ENCODE results near the gene GABARAP.

Gene GABARAP

GRCh38 chr17:7222093-7222971 is 19.9 kb downstream of the GABARAP start:
- no peak for DNase-seq (ENCODE audit: low spot score)

GRCh38 chr17:7221278-7222092 is 20.8 kb downstream of the GABARAP start:
- DNase-seq (ENCODE audit: low spot score), result no peak

GRCh38 chr17:7220593-7221277 is 21.5 kb downstream of the GABARAP start:
- DNase-seq (ENCODE audit: low spot score), result no peak

DNA sequence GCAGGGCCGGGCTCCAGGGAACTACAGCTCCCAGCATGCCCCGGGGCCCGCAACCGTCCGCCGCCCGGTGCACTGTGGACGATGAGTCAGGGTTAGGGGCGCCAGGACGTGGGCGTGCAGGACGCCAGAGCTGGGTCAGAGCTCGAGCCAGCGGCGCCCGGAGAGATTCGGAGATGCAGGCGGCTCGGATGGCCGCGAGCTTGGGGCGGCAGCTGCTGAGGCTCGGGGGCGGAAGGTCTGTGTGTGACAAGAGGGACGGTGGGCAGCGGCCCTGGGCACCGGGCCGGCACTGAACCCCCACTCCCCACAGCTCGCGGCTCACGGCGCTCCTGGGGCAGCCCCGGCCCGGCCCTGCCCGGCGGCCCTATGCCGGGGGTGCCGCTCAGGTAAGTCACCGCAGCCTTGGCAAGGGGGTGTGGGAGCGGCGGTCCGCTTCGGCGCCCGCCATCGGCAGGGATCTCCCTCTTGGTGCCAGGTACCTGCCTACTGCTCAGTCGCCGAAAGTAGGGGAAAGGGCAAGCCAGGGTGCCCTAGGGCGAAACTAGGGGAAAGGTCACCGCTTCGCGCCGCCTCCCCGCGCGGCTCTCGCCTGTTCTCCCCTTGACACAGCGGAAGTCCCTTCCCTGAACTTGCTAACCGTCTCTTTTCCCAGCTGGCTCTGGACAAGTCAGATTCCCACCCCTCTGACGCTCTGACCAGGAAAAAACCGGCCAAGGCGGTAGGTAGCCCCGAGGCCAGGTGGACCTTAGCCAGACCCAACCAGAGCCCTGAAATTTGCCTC is 22.2 kb downstream of the GABARAP start, which contains the start of the genes ACADVL and DLG4:
ACADVL (plus strand) TSS at position 127 of the 781 bp plus-strand sequence; CDS start at position 174, 47 bp downstream.
DLG4 (minus strand) TSS at position 25 of the 781 bp plus-strand sequence.
- peak; percentile 94 for DNase-seq (ENCODE audit: low spot score)

- no peak for DNase-seq (ENCODE audit: low spot score)
These were observed 22.9 kb downstream of the GABARAP start for GRCh38 chr17:7219229-7219811.

GRCh38 chr17:7218758-7219157 is 23.5 kb downstream of the GABARAP start:
- no peak for DNase-seq (ENCODE audit: low spot score)

- no peak for DNase-seq (ENCODE audit: low spot score)
These were observed 24.1 kb downstream of the GABARAP start for GRCh38 chr17:7218166-7218565.

DNA sequence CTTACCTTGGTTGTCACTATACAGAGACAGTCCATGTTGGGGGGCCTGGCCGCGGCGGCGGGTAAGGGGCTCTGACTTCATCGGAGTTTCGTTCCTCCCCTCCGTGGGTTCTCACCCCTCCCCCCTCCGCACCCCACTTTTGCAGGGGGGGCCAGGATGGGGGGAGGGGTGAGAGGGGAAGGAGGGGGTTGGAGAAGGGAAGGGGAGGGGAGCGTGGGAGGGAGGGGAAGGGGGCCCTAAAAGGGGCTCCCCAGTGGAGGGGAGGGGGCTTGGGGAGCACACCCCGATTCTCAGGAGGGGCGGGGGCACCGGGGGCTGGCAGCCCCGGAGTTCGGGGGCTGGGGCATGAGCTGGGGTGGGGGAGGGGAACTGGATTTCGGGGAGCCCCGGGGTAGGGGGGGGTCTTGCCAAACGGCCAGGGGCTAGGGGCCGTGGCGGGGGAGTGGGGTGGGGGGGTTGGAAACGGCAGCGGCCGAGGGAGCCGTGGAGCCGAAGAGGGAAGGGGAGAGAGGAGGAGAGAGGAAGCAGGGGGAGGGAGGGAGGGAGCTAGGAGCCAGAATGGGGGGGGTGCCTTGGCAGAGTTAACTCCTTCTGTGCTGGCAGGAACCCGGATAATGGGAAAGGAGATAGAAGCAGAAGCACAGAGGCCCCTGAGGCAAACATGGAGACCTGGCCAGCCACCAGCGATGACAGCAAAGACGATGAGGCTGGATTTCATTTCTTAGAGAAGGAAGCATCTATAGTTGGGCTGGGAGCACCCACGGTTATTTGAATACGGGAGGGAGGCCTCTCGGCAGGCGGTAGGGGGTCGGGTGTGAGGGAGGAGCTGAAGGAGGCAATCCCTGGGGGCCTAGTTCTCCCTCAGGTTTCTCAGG is 24.9 kb downstream of the GABARAP start:
- DNase-seq (ENCODE audit: low spot score), result no peak

- no peak for DNase-seq (ENCODE audit: low spot score)
These were observed 25.8 kb downstream of the GABARAP start for GRCh38 chr17:7216242-7217112.

- DNase-seq (ENCODE audit: low spot score), result no peak
These were observed 26.5 kb downstream of the GABARAP start for GRCh38 chr17:7215652-7216180.

DNA sequence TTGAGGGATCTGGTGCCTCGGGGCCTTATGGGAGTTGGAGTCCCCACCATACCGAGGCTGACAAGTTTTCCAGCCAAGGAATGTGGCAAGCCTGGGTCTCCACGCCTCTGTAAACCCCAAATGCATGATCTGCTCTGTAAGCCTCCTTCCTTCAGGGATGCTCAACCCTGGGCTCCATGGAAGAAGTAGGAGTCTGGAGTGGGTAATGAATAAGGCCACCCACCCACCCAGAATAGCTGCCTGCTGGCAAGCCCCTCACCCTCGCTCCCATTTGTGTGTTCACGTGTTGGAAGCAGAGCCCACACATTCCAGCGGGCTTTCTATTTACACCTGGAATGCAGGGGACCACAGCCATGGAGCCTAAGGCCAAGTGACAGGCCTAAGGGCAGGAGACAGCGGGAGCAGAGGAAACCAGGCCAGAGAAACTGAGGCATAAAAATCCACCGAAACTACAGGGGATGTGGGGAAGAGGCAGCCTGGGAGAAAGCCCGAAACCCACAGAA is 27.1 kb downstream of the GABARAP start:
- no peak for DNase-seq (ENCODE audit: low spot score)

- peak; percentile 96 for DNase-seq (ENCODE audit: low spot score)
These were observed 27.7 kb downstream of the GABARAP start for GRCh38 chr17:7214300-7215135.

DNA sequence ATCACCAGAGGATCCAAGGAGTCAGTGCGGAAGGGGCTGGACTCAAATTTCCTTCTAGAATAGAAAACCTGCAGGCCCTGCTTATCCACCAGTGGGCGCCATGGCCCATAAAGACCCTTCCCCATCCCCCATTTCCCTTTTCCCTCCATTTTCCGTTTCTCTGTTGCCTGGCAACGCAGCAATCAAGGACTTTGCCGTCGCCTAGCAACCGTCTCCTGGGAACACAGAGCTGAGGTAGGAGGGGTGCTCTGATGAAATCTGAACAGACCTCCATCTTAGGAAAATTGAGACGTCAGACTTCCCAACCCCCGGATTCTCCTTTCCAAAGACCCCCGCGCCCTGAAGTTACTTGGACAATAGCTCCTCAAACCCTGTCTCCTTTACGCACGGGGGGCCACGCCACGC is 28.4 kb downstream of the GABARAP start:
- DNase-seq (ENCODE audit: low spot score), result peak; percentile 71

GRCh38 chr17:7211491-7212273 is 30.6 kb downstream of the GABARAP start:
- DNase-seq (ENCODE audit: low spot score), result no peak

DNA sequence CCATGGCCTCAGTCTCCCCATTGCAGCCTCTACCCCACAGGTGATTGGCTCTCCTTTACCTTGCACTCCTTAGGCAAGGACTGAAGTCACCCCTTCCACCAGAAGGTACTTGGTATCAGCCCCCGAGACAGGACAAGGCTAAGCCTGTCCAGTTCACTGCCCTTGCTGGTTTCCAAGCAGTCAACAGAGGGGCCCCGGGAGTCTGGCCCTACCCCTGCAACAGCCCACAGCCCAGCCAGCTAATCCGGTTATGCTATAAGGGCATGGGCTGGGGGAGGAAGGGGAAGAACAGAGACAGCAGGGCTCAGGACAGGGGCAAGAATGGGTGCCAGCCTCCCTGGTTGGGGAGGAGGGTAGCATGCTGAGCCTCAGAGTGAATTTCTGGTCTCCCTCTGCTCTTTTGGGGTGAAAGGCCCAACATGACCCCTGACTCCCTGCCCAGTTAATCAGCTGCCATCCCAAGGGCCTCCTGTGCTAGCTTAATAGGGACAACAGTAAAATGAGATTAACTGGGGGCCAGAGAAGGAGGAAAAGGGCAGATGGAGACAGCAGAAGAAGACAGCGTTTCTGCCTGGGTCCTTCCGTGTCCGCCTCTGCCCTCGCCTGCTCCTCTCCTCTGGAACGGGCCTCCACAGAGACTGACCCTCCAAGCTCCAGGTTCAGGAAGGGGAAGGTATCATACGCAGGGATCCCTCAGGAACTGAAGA is 33.3 kb downstream of the GABARAP start:
- DNase-seq (ENCODE audit: low spot score), result no peak

GRCh38 chr17:7208027-7208571 is 34.1 kb downstream of the GABARAP start:
- no peak for DNase-seq (ENCODE audit: low spot score)
